ACHN (cell line): ENCODE data around the gene ANKFY1.

Experiments
- DNase-seq: peaks from one replicate; pipeline ENCODE4 v3.0.0-alpha.2; 2015
- in situ Hi-C: cut with HindIII; loops from 2 replicates; pipeline ENCODE4 v1.10.0; 2017; ENCODE audit warnings: low sequenced_read_pairs, low pct_ligation_motif_present, low pct_unique_long_range_greater_than_20kb

The ANKFY1 gene

DNA sequence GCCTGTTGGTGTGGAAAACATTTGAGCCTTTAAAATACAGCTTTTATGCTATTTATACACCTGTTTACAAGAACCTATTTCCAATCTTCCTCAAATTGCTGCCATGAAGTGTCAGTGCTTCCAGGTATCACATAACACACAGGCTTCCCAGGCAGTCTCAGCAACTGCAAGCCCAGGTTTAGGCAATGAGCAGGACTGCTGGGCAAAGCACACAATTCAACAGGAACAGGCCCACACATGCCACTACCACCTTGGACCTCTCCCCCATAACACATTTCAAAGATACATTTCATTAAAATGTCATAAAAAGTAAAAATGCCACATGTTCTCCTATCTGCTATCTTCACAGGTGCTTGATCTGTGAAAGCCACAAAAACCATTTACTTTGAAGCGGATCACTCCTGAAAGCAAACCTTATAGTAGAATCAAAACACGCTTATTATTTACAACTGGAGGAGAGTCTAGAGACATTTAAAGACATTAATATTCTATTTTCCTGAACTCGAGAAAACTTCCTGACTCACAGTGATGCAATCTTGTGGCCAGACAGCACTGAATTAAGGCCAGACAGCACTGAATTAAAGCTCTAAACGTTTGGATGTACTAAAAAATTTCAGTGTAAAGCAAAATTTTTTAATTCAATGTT is 31.5 kb downstream of the ANKFY1 start:
- in situ Hi-C loops = no loop called here
- peak; percentile 16 for DNase-seq

DNA sequence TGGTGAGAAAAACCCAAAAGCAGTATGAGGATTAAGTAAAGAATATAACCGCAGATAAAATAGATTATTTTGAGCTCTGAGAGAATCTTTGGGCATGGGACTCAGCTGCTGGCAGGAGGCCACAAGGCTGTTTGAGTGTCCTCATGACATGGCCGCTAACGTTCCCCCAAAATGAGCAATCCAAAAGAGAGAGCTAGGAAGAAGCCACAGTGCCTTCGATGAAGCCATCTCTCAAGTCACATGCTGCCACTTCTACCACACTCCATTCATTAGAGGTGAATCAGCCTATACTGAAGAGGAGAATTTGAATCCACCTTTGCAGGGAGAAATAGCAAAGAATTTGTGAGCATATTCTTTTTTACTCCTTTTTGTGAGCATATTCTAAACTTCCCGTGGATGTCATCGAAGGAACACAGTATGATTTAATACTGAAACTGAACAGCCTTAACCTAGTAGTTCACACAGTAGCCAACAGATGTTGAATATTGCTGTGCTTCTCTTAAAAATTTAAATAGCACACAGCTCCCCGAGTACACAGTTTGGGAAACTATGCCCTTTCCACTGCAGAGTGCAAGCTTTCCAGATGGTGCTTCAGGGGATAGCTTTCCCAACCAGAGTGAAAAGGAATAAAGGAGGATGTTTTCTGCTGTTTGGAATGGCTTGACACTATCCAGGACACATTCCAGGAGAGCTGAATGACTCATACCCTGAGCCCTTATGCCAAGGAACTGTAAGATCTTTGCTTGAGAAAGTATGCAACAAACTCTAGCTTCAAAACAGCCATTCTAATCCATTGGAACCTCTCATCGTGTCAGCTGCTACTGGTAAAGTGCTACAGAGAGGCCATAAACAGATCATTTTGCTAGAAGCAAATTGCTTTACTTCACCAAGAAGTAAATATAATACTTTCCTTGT is 33.9 kb downstream of the ANKFY1 start:
- DNase-seq = peak; percentile 94
- in situ Hi-C loops = no loop called here

DNA sequence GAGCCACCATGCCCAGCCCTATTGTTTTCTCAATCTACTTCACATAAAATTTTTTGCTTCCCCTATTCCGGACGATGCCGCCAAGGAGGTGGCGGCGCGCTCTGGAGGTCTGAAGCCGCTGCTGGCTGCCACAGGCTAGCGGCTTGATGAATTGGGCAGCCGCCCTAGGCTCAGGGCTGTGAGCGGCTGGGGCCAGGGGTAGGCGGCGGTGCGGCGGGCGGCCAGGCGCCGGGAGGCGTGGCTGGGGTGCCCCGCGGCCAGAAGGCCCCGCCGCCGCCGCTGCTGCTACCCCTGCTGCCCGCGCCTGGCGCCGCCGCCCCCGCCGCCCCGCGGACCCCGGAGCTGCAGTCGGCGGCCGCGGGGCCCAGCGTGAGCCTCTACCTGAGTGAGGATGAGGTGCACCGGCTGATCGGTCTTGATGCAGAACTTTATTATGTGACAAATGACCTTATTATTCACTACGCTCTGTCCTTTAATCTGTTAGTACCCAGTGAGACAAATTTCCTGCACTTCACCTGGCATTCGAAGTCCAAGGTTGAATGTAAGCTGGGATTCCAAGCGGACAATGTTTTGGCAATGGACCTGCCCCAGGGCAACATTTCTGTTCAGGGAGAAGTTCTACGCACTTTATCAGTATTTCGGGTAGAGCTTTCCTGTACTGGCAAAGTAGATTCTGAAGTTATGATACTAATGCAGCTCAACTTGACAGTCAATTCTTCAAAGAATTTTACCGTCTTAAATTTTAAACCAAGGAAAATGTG is 41.7 kb downstream of the ANKFY1 start:
- no peak for DNase-seq
- in situ Hi-C loops = loop anchor here (25.0 kb wide), 1 partner anchor 190 kb away; no protein-coding TSS in a partner anchor

DNA sequence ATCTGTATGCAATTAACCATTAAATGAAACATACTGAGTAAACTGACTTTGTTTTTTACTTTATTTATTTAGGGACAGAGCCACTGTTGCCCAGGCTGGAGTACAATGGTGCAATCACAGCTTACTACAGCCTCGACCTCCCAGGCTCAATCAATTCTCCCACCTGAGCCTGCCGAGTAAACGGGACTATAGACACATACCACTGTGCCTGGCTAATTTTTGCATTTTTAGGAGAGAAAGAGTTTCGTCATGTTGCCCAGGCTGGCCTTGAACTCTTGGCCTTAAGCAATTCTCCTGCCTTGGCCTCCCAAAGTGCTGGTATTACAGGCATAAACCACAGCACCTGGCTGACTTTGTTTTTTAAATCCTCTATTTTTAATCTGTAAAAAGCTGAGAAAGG is 42.6 kb downstream of the ANKFY1 start:
- in situ Hi-C loops = loop anchor here (25.0 kb wide), 1 partner anchor 191 kb away; no protein-coding TSS in a partner anchor

DNA sequence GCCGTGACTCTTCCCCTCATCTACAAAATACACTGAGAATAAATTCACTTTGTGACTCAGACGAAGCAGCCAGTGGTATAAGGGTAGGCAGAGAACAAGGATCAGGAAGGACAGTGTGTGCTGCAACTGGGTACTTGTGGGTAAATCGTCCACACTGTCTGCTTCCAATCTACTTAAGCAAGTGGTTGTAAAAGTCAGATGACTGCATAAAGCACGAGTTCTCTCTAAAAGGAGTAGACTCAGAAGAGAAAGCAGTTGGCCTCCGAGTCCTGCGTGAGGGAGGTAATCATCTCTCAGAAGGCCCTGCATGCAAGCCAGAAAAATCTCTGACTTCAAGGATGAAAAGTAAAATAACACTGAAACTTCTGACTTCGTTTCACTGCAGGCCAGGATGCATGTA is 43.1 kb downstream of the ANKFY1 start:
- in situ Hi-C loops = loop anchor here (25.0 kb wide), 1 partner anchor 192 kb away; no protein-coding TSS in a partner anchor
- DNase-seq = no peak

More for the DNA sequence above, 42.6 kb downstream of the ANKFY1 start:
- no peak for DNase-seq

DNA sequence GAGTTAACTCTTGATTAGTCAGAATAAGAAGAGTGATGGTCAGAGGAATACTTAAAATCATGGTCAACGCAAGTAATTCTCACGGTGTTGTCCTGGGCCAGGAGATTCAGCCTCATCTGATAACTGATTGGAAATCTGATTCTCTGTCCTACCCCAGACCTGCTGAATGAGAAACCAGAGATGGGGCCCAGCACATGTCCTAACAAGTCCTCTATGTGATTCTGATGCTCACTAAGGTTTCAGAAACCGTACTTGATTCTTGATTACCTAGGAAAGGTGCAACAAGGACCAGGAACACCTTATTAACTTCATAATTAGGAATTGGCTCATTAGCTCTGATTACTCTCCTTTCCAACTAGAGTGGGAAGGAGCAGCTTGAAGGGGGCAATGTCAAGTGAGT is 44.5 kb downstream of the ANKFY1 start:
- DNase-seq = no peak
- in situ Hi-C loops = loop anchor here (25.0 kb wide), 1 partner anchor 193 kb away; no protein-coding TSS in a partner anchor

DNA sequence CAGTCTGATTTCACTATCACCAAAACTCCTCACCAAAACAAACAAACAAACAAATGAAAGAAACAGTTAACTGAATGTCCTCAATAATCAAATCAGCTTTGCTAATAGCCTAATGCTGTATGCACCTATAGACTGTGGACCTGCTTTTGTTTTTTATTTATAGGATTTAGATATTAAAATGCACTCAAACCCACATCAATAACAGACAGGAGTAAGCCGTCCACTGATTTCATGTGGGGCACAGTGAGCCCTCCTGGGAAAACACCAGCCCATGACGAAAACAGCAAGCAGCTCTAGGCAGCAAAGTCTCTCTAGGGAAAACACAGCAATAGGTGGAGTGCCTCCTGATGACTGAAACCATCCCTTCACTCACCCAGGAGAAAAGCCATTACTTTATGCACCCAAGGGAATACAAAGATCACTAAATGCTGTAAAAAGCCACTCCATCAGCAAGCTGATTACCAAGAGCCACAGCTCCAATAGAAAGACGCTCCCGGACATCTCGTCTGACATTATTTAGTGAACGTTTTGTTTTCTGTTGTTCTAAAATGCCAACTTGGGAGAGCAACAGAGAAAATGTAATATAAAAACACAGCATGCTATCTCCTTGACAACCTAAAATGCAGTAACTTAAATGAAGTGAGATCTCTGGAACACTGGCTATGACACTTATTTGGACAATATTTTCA is 47.8 kb downstream of the ANKFY1 start:
- no peak for DNase-seq
- in situ Hi-C loops = loop anchor here (25.0 kb wide), 1 partner anchor 196 kb away; no protein-coding TSS in a partner anchor

DNA sequence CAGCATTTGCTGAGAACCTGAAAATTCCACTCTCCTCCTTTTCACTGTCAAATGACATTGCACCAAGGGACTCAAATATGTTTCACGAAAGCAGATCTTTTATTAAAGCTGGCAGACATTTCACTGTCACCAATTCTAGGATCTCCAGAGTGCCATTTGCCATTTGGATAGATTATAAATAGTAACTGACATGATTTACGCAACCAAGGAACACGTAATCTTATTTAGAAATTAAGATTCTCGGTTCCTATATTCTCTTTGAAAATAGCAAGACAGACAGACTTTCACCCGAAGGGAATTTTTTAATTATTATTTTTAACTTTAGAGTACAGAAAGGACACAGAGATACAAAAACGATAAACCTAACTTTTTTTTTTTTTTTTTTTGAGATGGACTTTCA is 49.6 kb downstream of the ANKFY1 start:
- in situ Hi-C loops = loop anchor here (25.0 kb wide), 1 partner anchor 198 kb away; no protein-coding TSS in a partner anchor
- DNase-seq = no peak

DNA sequence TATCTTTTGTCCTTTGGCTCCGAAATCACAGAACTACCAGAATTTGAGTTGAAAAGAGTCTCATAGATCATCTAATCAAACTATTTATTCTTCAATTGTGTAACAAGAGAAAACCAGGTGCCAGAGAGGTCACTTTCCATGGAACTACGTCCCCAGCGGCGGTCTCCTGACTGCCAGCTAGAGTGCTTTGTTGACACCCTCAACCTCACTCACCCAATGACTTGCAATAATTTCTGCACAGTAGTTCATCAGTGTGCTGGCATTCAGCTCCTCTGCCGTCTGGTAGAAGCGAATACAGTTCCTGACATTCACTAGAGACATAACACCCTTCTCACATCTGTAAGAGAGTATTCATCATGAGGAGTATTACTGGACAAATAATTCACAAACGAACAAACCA is 54.2 kb downstream of the ANKFY1 start:
- in situ Hi-C loops = loop anchor here (25.0 kb wide), 1 partner anchor 203 kb away; no protein-coding TSS in a partner anchor
- no peak for DNase-seq

DNA sequence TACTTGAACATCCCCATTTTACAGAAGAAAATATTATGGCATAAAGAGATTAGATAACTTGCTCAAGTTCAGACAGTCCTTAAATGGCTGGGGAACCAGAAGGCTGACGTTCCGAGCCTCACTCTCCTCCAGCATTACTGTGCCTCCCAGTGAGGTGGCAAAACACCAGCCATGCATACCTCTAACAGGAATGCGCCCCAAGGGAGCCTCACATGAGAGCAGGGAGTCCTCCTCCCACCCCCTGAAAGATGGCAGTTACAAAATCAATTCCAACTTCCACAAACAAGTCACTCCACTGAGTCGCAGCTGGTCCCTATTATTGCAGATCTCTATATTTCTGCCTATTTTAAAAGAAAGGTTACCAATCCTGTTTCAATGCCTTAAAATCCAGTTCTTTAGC is 55.5 kb downstream of the ANKFY1 start:
- in situ Hi-C loops = loop anchor here (25.0 kb wide), 1 partner anchor 204 kb away; no protein-coding TSS in a partner anchor

DNA sequence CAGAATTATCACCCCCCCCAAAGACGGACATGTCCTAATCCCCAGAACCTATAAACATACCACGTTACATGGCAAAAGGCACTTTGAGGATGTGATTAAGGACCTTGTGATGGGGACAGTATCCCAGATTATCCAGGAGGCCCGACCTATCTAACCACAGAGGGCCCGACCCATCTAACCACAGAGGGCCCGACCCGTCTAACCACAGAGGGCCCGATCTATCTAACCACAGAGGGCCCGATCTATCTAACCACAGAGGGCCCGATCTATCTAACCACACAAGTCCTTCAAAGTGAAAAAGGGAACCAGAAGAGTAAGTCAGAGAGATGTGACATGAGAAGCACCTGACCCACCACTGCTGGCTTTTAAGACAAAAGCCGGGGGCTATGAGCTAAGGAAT is 56.8 kb downstream of the ANKFY1 start:
- DNase-seq = no peak
- in situ Hi-C loops = loop anchor here (25.0 kb wide), 1 partner anchor 205 kb away; no protein-coding TSS in a partner anchor

More for the DNA sequence above, 55.5 kb downstream of the ANKFY1 start:
- DNase-seq = no peak

DNA sequence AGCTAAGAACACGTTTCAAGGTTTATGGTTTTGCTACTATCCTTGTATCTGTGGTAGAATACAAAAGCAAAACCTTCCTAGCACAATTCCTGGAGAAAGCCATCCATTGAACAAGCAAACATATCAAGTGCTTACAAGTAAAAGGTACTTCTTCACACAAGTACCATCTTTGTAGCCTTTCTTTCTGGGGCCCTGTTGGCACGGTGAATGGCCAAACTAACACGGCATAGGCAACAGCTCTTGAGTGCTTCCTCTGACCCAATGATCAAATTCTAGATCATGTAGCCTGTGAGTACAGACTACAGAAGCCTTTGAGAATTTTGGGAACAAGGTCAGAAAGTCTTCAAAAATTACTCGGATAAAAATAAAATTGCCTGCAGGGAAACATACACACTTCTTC is 57.9 kb downstream of the ANKFY1 start:
- DNase-seq = no peak
- in situ Hi-C loops = loop anchor here (25.0 kb wide), 1 partner anchor 206 kb away; no protein-coding TSS in a partner anchor

DNA sequence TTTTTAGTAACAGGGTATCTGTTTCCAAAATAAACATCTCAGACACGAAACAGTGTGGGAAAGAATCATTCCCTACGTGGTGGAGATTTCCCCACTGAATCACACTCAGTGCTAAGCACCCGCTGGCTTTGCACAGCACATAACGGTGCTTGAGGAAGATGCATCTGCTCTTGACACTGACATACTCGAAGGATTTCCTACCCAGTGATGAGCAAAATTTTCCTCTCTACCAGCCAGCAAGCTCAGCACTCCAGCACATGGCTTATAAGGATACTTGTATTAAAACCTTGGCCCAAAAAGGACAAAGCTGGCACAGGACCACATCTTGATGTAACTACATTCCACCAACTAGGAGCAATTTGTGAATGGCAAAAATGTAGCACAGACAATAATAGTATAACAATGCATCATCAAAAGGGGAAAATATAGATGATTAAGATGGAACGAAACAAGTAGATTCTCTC is 59.0 kb downstream of the ANKFY1 start:
- in situ Hi-C loops = loop anchor here (25.0 kb wide), 1 partner anchor 208 kb away; no protein-coding TSS in a partner anchor

DNA sequence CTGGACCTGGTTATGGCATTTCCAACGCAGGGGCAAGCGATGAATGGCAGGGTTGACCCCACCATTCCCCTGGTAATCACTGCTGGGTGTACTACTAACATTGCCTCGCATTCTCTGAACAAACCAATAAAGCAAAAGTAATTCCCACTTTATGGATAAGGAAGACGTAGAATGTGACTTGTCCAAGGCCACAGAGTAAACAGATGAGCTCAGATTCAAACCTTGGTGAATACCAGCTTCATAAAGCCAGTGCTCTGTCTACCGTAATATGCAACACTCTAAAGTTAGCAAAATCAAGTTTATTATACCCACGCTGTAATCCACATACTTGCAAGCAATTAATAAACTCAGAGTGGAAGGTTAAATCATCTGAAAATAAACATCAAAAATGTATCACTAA is 59.6 kb downstream of the ANKFY1 start:
- in situ Hi-C loops = loop anchor here (25.0 kb wide), 1 partner anchor 208 kb away; no protein-coding TSS in a partner anchor
- no peak for DNase-seq

More for the DNA sequence above, 59.0 kb downstream of the ANKFY1 start:
- no peak for DNase-seq

DNA sequence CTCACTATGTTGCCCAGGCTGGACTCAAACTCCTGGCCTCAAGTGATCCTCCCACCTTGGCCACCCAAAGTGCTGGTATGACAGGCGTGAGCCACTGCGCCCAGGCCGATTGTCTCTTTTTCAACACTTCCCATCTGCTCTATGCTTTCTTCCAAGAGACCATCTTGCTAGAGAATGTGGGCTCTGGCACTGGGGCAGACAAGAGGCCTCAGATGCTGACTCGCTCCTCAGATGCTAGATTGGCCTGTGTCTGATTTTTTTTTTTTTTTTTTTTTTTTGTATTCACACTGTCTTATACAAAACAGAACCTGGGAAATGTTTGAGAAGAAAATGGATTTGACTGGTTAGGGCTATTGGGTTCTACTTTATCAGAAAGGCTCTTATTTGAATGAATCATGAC is 62.6 kb downstream of the ANKFY1 start:
- in situ Hi-C loops = loop anchor here (25.0 kb wide), 1 partner anchor 211 kb away; no protein-coding TSS in a partner anchor

DNA sequence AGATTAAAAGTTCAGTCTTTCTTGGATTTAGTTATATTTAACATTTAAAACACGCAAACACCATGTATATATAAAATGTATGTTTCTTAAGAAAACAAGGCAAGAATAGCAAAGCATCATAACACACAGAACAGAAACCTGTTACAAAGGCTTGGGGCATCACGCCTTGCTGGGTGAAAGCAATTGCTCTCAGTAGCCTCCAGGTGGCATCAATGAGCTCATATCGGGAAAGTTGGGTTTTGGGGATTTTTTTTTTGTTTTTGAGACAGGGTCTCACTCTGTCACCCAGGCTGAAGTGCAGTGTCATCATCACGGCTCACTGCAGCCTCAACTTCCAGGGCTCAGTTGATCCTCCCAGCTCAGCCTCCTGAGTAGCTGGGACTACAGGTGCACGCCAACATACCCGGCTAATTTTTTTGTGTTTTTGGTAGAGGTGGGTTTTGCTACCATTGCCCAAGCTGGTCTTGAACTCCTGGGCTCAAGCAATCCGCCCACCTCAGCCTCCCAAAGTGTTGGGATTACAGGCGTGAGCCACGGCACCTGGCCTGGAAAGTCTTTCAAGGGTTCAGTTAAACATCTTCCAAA is 63.9 kb downstream of the ANKFY1 start:
- in situ Hi-C loops = loop anchor here (25.0 kb wide), 1 partner anchor 212 kb away; no protein-coding TSS in a partner anchor
- DNase-seq = peak; percentile 55

More for the DNA sequence above, 62.6 kb downstream of the ANKFY1 start:
- DNase-seq = no peak

DNA sequence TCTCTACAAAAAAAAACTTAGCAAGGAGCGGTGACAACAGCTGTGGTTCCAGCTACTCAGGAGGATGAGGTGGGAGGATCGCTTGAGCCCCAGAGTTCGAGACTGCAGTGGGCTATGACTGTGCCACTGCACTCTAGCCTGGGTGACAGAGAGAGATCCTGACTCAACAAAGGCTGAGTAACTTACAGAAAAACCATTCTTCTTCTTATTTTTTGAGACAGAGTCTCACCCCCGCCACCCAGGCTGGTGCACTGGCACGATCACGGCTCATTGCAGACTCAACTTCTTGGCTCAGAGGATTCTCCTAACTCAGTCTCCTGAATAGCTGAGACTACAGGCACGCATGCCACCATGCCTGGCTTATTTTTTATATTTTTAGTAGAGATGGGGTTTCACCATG is 64.8 kb downstream of the ANKFY1 start:
- no peak for DNase-seq
- in situ Hi-C loops = no loop called here
